Astrocyte (in vitro differentiated cells and primary cell): Measurements from ENCODE around the gene FSTL4. TPM values are rescaled to one million over a fixed set of nuclear protein-coding genes. Genes with fewer than 3 reads are reported as not detected.

ENCODE experiments used
- DNase-seq: peaks from one replicate; pipeline ENCODE4 v3.0.0-alpha.2; 2010; ENCODE audit warnings: low read depth
- FAIRE-seq: peaks from 2 replicates; lab custom pipeline; 2011; peaks lifted over from hg19 to GRCh38; lab: Jason Lieb, UNC
- H2AFZ ChIP-seq: 2 replicates; pipeline ENCODE4 v1.6.0; 2012; ENCODE audit warnings: low read depth, low read length, inconsistent platforms
- H3K27ac ChIP-seq: 2 replicates; pipeline ENCODE4 v1.5.1; 2011; ENCODE audit warnings: low read depth, low read length, inconsistent platforms
- H3K27me3 ChIP-seq: 2 replicates; pipeline ENCODE4 v1.6.0; 2011; ENCODE audit warnings: low read length, inconsistent platforms; ENCODE audit not compliant: insufficient read depth
- H3K36me3 ChIP-seq: 2 replicates; pipeline ENCODE4 v1.5.1; 2011; ENCODE audit warnings: low read length, inconsistent platforms; ENCODE audit not compliant: insufficient read depth
- H3K4me1 ChIP-seq: 2 replicates; pipeline ENCODE4 v1.5.1; 2011; ENCODE audit warnings: low read length, inconsistent platforms; ENCODE audit not compliant: insufficient read depth
- H3K4me2 ChIP-seq: 2 replicates; pipeline ENCODE4 v1.6.0; 2012; ENCODE audit warnings: low read length, inconsistent platforms
- H3K4me3 ChIP-seq: 2 replicates; pipeline ENCODE4 v1.5.1; 2011; ENCODE audit warnings: low read depth, mild to moderate bottlenecking, low read length, inconsistent platforms; ENCODE audit not compliant: insufficient read depth
- H3K79me2 ChIP-seq: 2 replicates; pipeline ENCODE4 v1.6.0; 2012; ENCODE audit warnings: mild to moderate bottlenecking, low read length, inconsistent platforms; ENCODE audit not compliant: insufficient read depth
- H3K9ac ChIP-seq: 2 replicates; pipeline ENCODE4 v1.6.0; 2012; ENCODE audit warnings: mild to moderate bottlenecking, low read length, inconsistent platforms
- H3K9me3 ChIP-seq: 2 replicates; pipeline ENCODE4 v1.5.1; 2012; ENCODE audit warnings: low read depth, mild to moderate bottlenecking, low read length, inconsistent platforms; ENCODE audit not compliant: insufficient read depth
- H4K20me1 ChIP-seq: 2 replicates; pipeline ENCODE4 v1.6.0; 2012; ENCODE audit warnings: low read length, inconsistent platforms; ENCODE audit not compliant: insufficient read depth
- H3K27ac Mint-ChIP-seq: one replicate; pipeline ENCODE4 v1.8.0; 2021; ENCODE audit warnings: mild to moderate bottlenecking, mixed read lengths; ENCODE audit not compliant: unreplicated experiment
- H3K27me3 Mint-ChIP-seq: one replicate; pipeline ENCODE4 v1.8.0; 2021; ENCODE audit warnings: low read depth, mixed read lengths; ENCODE audit not compliant: unreplicated experiment
- H3K36me3 Mint-ChIP-seq: one replicate; pipeline ENCODE4 v1.8.0; 2021; ENCODE audit warnings: low read depth, mixed read lengths; ENCODE audit not compliant: unreplicated experiment
- H3K4me1 Mint-ChIP-seq: one replicate; pipeline ENCODE4 v1.8.0; 2021; ENCODE audit warnings: low read depth, mixed read lengths; ENCODE audit not compliant: unreplicated experiment
- H3K4me3 Mint-ChIP-seq: one replicate; pipeline ENCODE4 v1.8.0; 2021; ENCODE audit warnings: mild to moderate bottlenecking, moderate library complexity, mixed read lengths; ENCODE audit not compliant: unreplicated experiment
- H3K9me3 Mint-ChIP-seq: one replicate; pipeline ENCODE4 v1.8.0; 2021; ENCODE audit warnings: mild to moderate bottlenecking, mixed read lengths; ENCODE audit not compliant: unreplicated experiment
- CTCF ChIP-seq: IDR thresholded peaks from 2 replicates; pipeline ENCODE4 v1.5.1; 2011; ENCODE audit warnings: low read depth, mild to moderate bottlenecking, inconsistent platforms, low read length, moderate library complexity; ENCODE audit not compliant: insufficient read depth
- EZH2 ChIP-seq: IDR thresholded peaks from 2 replicates; pipeline ENCODE4 v1.6.1; 2012; ENCODE audit warnings: mild to moderate bottlenecking, low read length, inconsistent platforms; ENCODE audit not compliant: insufficient read depth
- total RNA-seq: library from RNA; stranded (reverse); gene quantifications from 2 replicates; pipeline ENCODE4 v1.2.1, GENCODE V29; 2021

Gene FSTL4
- total RNA-seq, 1 donor from 2014 or later = not detected

GRCh38 chr5:133433641-133434040 is 178.7 kb downstream of the FSTL4 start:
- Mint-ChIP-seq H3K4me3 (no peak overlapping the region), H3K36me3 (no peaks in the 10 kb centered on the region), H3K4me1 (no peaks in the 10 kb centered on the region), H3K27ac (no peak overlapping the region), H3K27me3 (peaks cover 36% of the 10 kb centered on the region), H3K9me3 (no peaks in the 10 kb centered on the region)
- Histone ChIP-seq H3K9ac (no peak overlapping the region), H3K27me3 (peaks cover 15% of the 10 kb centered on the region), H3K27ac (no peak overlapping the region), H3K4me3 (no peak overlapping the region), H3K36me3 (no peaks in the 10 kb centered on the region), H3K9me3 (no peaks in the 10 kb centered on the region), H4K20me1 (no peaks in the 10 kb centered on the region), H3K4me2 (no peak overlapping the region), H3K4me1 (no peaks in the 10 kb centered on the region), H3K79me2 (no peaks in the 10 kb centered on the region), H2AFZ (no peak overlapping the region)
- FAIRE-seq (no peak), DNase-seq (no peak)
- no peak for TF ChIP-seq CTCF
- no peak for TF ChIP-seq EZH2

GRCh38 chr5:133432956-133433532 is 179.3 kb downstream of the FSTL4 start:
- FAIRE-seq (no peak), DNase-seq (no peak)
- H3K9me3 ChIP-seq = no peaks in the 10 kb centered on the region
- no peaks in the 10 kb centered on the region for H4K20me1 ChIP-seq
- Mint-ChIP-seq H3K36me3 (no peaks in the 10 kb centered on the region), H3K27ac (no peak overlapping the region), H3K4me1 (no peaks in the 10 kb centered on the region), H3K4me3 (no peak overlapping the region), H3K9me3 (no peaks in the 10 kb centered on the region), H3K27me3 (peaks cover 31% of the 10 kb centered on the region)
- H3K79me2 ChIP-seq = no peaks in the 10 kb centered on the region
- TF ChIP-seq CTCF (no peak), EZH2 (no peak)
- H3K27me3 ChIP-seq = peaks cover 15% of the 10 kb centered on the region
- no peak overlapping the region for H3K4me2 ChIP-seq
- H2AFZ ChIP-seq = no peak overlapping the region
- H3K4me3 ChIP-seq = no peak overlapping the region
- no peak overlapping the region for H3K9ac ChIP-seq
- no peak overlapping the region for H3K27ac ChIP-seq
- H3K36me3 ChIP-seq = no peaks in the 10 kb centered on the region
- no peaks in the 10 kb centered on the region for H3K4me1 ChIP-seq

- H3K27me3 ChIP-seq = peaks cover 12% of the 10 kb centered on the region
- DNase-seq (no peak), FAIRE-seq (no peak)
- H4K20me1 ChIP-seq = no peaks in the 10 kb centered on the region
- no peaks in the 10 kb centered on the region for H3K36me3 ChIP-seq
- no peak overlapping the region for H3K4me2 ChIP-seq
- TF ChIP-seq EZH2 (no peak), CTCF (no peak)
- Mint-ChIP-seq H3K27ac (no peak overlapping the region), H3K36me3 (peaks cover 3% of the 10 kb centered on the region), H3K27me3 (peaks cover 43% of the 10 kb centered on the region), H3K4me1 (peaks cover 13% of the 10 kb centered on the region), H3K4me3 (no peak overlapping the region), H3K9me3 (no peaks in the 10 kb centered on the region)
- H3K27ac ChIP-seq = no peak overlapping the region
- H3K9ac ChIP-seq = no peak overlapping the region
- no peaks in the 10 kb centered on the region for H3K9me3 ChIP-seq
- H3K4me1 ChIP-seq = no peaks in the 10 kb centered on the region
- no peak overlapping the region for H2AFZ ChIP-seq
- H3K79me2 ChIP-seq = no peaks in the 10 kb centered on the region
- H3K4me3 ChIP-seq = no peak overlapping the region
These were observed 180.9 kb downstream of the FSTL4 start for GRCh38 chr5:133431326-133431865.
